ENCODE measurements around the gene TUT4.

- TF ChIP-seq FOS (IDR thresholded peaks at IDR 0.05; ENCODE audit: borderline replicate concordance, insufficient read depth, low read length): no peak
- TF ChIP-seq CTCF (IDR thresholded peaks at IDR 0.05; ENCODE audit: extremely low read depth in 1 of 2, insufficient read depth in 1 of 2, low read depth in 1 of 2, low read length in 2 of 2): no peak
Measured at GRCh38 chr1:52454127-52454526, 98.8 kb downstream of the TUT4 start.

All from endothelial cell of umbilical vein (primary cell).